SK-N-SH (cell line): ENCODE measurements around the gene ADISSP. TPM values are rescaled to one million over a fixed set of nuclear protein-coding genes. Genes with fewer than 3 reads are reported as not detected.

ENCODE experiments used
- CTCF ChIA-PET: fragments of 300-600, 350-600 bp; formaldehyde crosslinking; extraction: SDS; loops from one replicate; lab custom pipeline; 2021; lab: Yijun Ruan, JAX
- POLR2A ChIA-PET: fragments of 350-600 bp; sonication (Branson Sonifier 250); formaldehyde crosslinking; extraction: SDS; loops from one replicate; lab custom pipeline; 2020; ENCODE audit warnings: antibody characterized with exemption, inconsistent platforms; lab: Yijun Ruan, JAX
- DNase-seq: peaks from one replicate; pipeline ENCODE4 v3.0.0; 2012
- H2AFZ ChIP-seq: fragments of 200-600 bp; sonication (generic); 2 replicates; pipeline ENCODE4 v1.8.1; 2016; ENCODE audit warnings: antibody characterized with exemption, mild to moderate bottlenecking, low read depth
- H3F3A ChIP-seq: fragments of 200-600 bp; sonication (generic); replicated peaks from 2 replicates; pipeline ENCODE3; 2016; ENCODE audit warnings: antibody characterized with exemption, mild to moderate bottlenecking; ENCODE audit not compliant: insufficient read depth
- H3K27ac ChIP-seq, 2 experiments: fragments of 200-500 bp in 1 of 2; fragments of 200-600 bp in 1 of 2; sonication (Bioruptor generic) in 1 of 2; sonication (generic), shearing (Covaris generic) in 1 of 2; 2 replicates each; pipeline versions ENCODE4 v1.5.1 to v1.6.1; 2014 to 2016; ENCODE audit warnings: low read depth in 2 of 2, inconsistent platforms in 1 of 2, low read length in 1 of 2, mild to moderate bottlenecking in 1 of 2, mixed read lengths in 1 of 2
- H3K27me3 ChIP-seq: fragments of 200-600 bp; sonication (generic), shearing (Covaris generic); 2 replicates; pipeline ENCODE4 v1.6.1; 2016; ENCODE audit warnings: mixed run types; ENCODE audit not compliant: insufficient read depth
- H3K36me3 ChIP-seq, 2 experiments: fragments of 200-500 bp in 1 of 2; fragments of 200-600 bp in 1 of 2; sonication (Bioruptor generic) in 1 of 2; sonication (generic) in 1 of 2; replicated peaks in 1 of 2; 2 replicates each; pipeline versions ENCODE3 to v1.5.1; 2014 to 2016; ENCODE audit warnings: low read length in 1 of 2, mild to moderate bottlenecking in 1 of 2; ENCODE audit not compliant: insufficient read depth in 2 of 2, control insufficient read depth in 1 of 2
- H3K4me1 ChIP-seq, 2 experiments: fragments of 200-500 bp in 1 of 2; fragments of 200-600 bp in 1 of 2; sonication (Bioruptor generic) in 1 of 2; sonication (generic), shearing (Covaris generic) in 1 of 2; 2 replicates each; pipeline versions ENCODE4 v1.5.1 to v1.6.1; 2014 to 2016; ENCODE audit warnings: low read depth in 1 of 2, low read length in 1 of 2, mixed run types in 1 of 2; ENCODE audit not compliant: insufficient read depth in 2 of 2, control insufficient read depth in 1 of 2
- H3K4me2 ChIP-seq: fragments of 200-600 bp; sonication (generic), shearing (Covaris generic); 2 replicates; pipeline ENCODE4 v1.6.1; 2017; ENCODE audit warnings: mixed run types
- H3K4me3 ChIP-seq, 2 experiments: fragments of 200-500 bp in 1 of 2; fragments of 200-600 bp in 1 of 2; sonication (Bioruptor generic) in 1 of 2; sonication (generic), shearing (Covaris generic) in 1 of 2; 2 replicates each; pipeline versions ENCODE4 v1.5.1 to v1.8.1; 2014 to 2016; ENCODE audit warnings: low read depth in 2 of 2, inconsistent platforms in 1 of 2, low read length in 1 of 2, mild to moderate bottlenecking in 1 of 2, mixed read lengths in 1 of 2, moderate library complexity in 1 of 2
- H3K79me2 ChIP-seq: fragments of 200-600 bp; sonication (generic); 2 replicates; pipeline ENCODE4 v1.8.1; 2017; ENCODE audit warnings: mild to moderate bottlenecking; ENCODE audit not compliant: insufficient read depth
- H3K9ac ChIP-seq: fragments of 200-600 bp; sonication (generic); 2 replicates; pipeline ENCODE4 v1.6.1; 2017; ENCODE audit warnings: mixed run types
- H3K9me2 ChIP-seq: fragments of 200-600 bp; sonication (generic); 2 replicates; pipeline ENCODE4 v1.6.1; 2017; ENCODE audit warnings: mixed run types
- H3K9me3 ChIP-seq: fragments of 200-600 bp; sonication (generic); 2 replicates; pipeline ENCODE4 v1.6.1; 2017; ENCODE audit warnings: mixed run types, mild to moderate bottlenecking, moderate library complexity
- H4K20me1 ChIP-seq: fragments of 200-600 bp; sonication (generic); 2 replicates; pipeline ENCODE4 v1.6.1; 2017; ENCODE audit warnings: mild to moderate bottlenecking, mixed run types; ENCODE audit not compliant: insufficient read depth
- CHD2 ChIP-seq: fragments of 150-350 bp; IDR thresholded peaks from 2 replicates; pipeline ENCODE4 v1.6.1; 2018; ENCODE audit warnings: low read length; ENCODE audit not compliant: partially characterized antibody
- CTCF ChIP-seq: fragments of 200-600 bp; sonication (generic); IDR thresholded peaks from 2 replicates; pipeline ENCODE4 v1.6.1; 2017; ENCODE audit warnings: antibody characterized with exemption, mild to moderate bottlenecking, moderate library complexity
- ELF1 ChIP-seq: IDR thresholded peaks from 2 replicates; pipeline ENCODE4 v1.4.0; 2012
- EP300 ChIP-seq, 2 experiments: IDR thresholded peaks; 2 replicates each; pipeline versions ENCODE4 v1.4.0 to v1.6.1; 2012; ENCODE audit warnings: borderline replicate concordance in 1 of 2, low read depth in 1 of 2, low read length in 1 of 2
- EZH2phosphoT487 ChIP-seq: fragments of 200-600 bp; sonication (generic); IDR thresholded peaks from 2 replicates; pipeline ENCODE4 v1.6.1; 2017; ENCODE audit warnings: low read depth, mixed run types, mild to moderate bottlenecking, antibody characterized with exemption, moderate library complexity, borderline replicate concordance
- GABPA ChIP-seq: IDR thresholded peaks from 2 replicates; pipeline ENCODE4 v1.4.0; 2012; ENCODE audit warnings: low read depth, mild to moderate bottlenecking
- IRF3 ChIP-seq: fragments of 150-350 bp; IDR thresholded peaks from 2 replicates; pipeline ENCODE4 v1.6.1; 2016; ENCODE audit warnings: mild to moderate bottlenecking, low read depth, low read length
- JUND ChIP-seq: IDR thresholded peaks from 2 replicates; pipeline ENCODE4 v1.4.0; 2012
- MAX ChIP-seq: IDR thresholded peaks from 2 replicates; pipeline ENCODE4 v1.4.0; 2012; ENCODE audit warnings: low read depth
- MEF2A ChIP-seq: IDR thresholded peaks from 2 replicates; pipeline ENCODE4 v1.4.0; 2012; ENCODE audit warnings: low read depth, borderline replicate concordance
- NFIC ChIP-seq: IDR thresholded peaks from 2 replicates; pipeline ENCODE4 v1.4.0; 2012; ENCODE audit warnings: borderline replicate concordance
- POLR2AphosphoS5 ChIP-seq: IDR thresholded peaks from 2 replicates; pipeline ENCODE4 v1.6.1; 2012; ENCODE audit warnings: low read depth, low read length
- RCOR1 ChIP-seq: fragments of 150-350 bp; IDR thresholded peaks from 2 replicates; pipeline ENCODE4 v1.6.1; 2017; ENCODE audit warnings: antibody characterized with exemption, low read length
- RFX5 ChIP-seq: IDR thresholded peaks from 2 replicates; pipeline ENCODE4 v1.6.1; 2012; ENCODE audit warnings: mild to moderate bottlenecking, improper control_type of control experiment, low read length
- RXRA ChIP-seq: IDR thresholded peaks from 2 replicates; pipeline ENCODE4 v1.4.0; 2012; ENCODE audit warnings: low read depth, mild to moderate bottlenecking, borderline replicate concordance
- SIN3A ChIP-seq: IDR thresholded peaks from 2 replicates; pipeline ENCODE4 v1.6.1; 2012; ENCODE audit warnings: low read depth, mild to moderate bottlenecking, low read length, moderate library complexity, borderline replicate concordance
- SMC3 ChIP-seq: IDR thresholded peaks from 2 replicates; pipeline ENCODE4 v1.6.1; 2012; ENCODE audit warnings: low read depth, low read length, improper control_type of control experiment
- TAF1 ChIP-seq: IDR thresholded peaks from 2 replicates; pipeline ENCODE4 v1.6.1; 2012; ENCODE audit warnings: low read depth, mild to moderate bottlenecking, low read length, moderate library complexity, borderline replicate concordance
- TCF12 ChIP-seq: IDR thresholded peaks from 2 replicates; pipeline ENCODE4 v1.4.0; 2012
- USF1 ChIP-seq: IDR thresholded peaks from 2 replicates; pipeline ENCODE4 v1.4.0; 2012; ENCODE audit warnings: low read depth, borderline replicate concordance
- USF2 ChIP-seq: fragments of 150-350 bp; IDR thresholded peaks from 2 replicates; pipeline ENCODE4 v1.6.1; 2017; ENCODE audit warnings: antibody characterized with exemption, low read length, low read depth, borderline replicate concordance
- YY1 ChIP-seq: IDR thresholded peaks from 2 replicates; pipeline ENCODE4 v1.4.0; 2012; ENCODE audit warnings: low read depth, mild to moderate bottlenecking
- WGBS: methylation state at CpG from one replicate; pipeline ENCODE4 v1.1.6; 2017; ENCODE audit warnings: low lambda C conversion rate; 5-methylcytosine and 5-hydroxymethylcytosine counted together
- polyA plus RNA-seq, 3 experiments: library from polyadenylated mRNA; depleted of rRNA; stranded (reverse); fragments of >200 nt; gene quantifications; 2 replicates each; pipeline ENCODE4 v1.2.3, GENCODE V29; 2012

ADISSP gene
- polyA plus RNA-seq, 1 of the 3 experiments (the other 2 are of a cell fraction): 73.9 TPM

- 60% methylated on average over 4 of the region's 4 CpGs for WGBS
- POLR2A ChIA-PET: interaction anchor here (0.7 kb wide), 1 partner anchor 385 kb away, joined by 3 read pairs; no protein-coding TSS in a partner anchor
- H3K27me3 ChIP-seq: peaks cover 6% of the 10 kb centered on the region; the same call in 1 of the 2 replicates
Measured at GRCh38 chr20:3735768-3736167, 31.8 kb downstream of the ADISSP start.

GRCh38 chr20:3734111-3734843 lies 33.3 kb downstream of the ADISSP start:
- ChIA-PET CTCF (no interaction called here), POLR2A (no interaction called here)
- Histone ChIP-seq H3K9me3 (no peaks in the 10 kb centered on the region), H3K27ac (no peak overlapping the region), H4K20me1 (no peaks in the 10 kb centered on the region), H3K9me2 (no peaks in the 10 kb centered on the region), H3K36me3 (no peaks in the 10 kb centered on the region), H2AFZ (no peak overlapping the region), H3K4me1 (peaks cover 0 to 2% of the 10 kb centered on the region in 2 experiments; a peak in 1 of 4 replicates), H3K9ac (no peak overlapping the region), H3F3A (no peaks in the 10 kb centered on the region), H3K4me2 (no peak overlapping the region), H3K79me2 (no peaks in the 10 kb centered on the region), H3K4me3 (no peak overlapping the region), H3K27me3 (peaks cover 6% of the 10 kb centered on the region; the same call in 1 of the 2 replicates)
- no peak for DNase-seq
- WGBS: 79% methylated on average over 11 of the region's 12 CpGs
- TF ChIP-seq GABPA (no peak), TCF12 (no peak), TAF1 (no peak), RXRA (no peak), IRF3 (no peak), SMC3 (no peak), SIN3A (no peak), YY1 (no peak), USF1 (no peak), RCOR1 (no peak), EP300 (IDR thresholded peaks at IDR 0.05; ENCODE audit: borderline replicate concordance in 1 of 2, low read depth in 1 of 2, low read length in 1 of 2) (no peak), NFIC (no peak), CTCF (no peak), JUND (no peak), MAX (no peak), USF2 (no peak), ELF1 (no peak)

More at GRCh38 chr20:3735768-3736167, 31.8 kb downstream of the ADISSP start:
- no peaks in the 10 kb centered on the region for H3K79me2 ChIP-seq
- H3K9me3 ChIP-seq: no peaks in the 10 kb centered on the region
- no peaks in the 10 kb centered on the region for H4K20me1 ChIP-seq
- no peak overlapping the region for H3K4me2 ChIP-seq
- H3K4me3 ChIP-seq: no peak overlapping the region
- no peaks in the 10 kb centered on the region for H3F3A ChIP-seq
- no peak for DNase-seq
- no peaks in the 10 kb centered on the region for H3K9me2 ChIP-seq
- no peak overlapping the region for H2AFZ ChIP-seq
- H3K4me1 ChIP-seq: peaks cover 0 to 14% of the 10 kb centered on the region in 2 experiments; a peak in 1 of 4 replicates
- no peak overlapping the region for H3K9ac ChIP-seq
- CTCF ChIA-PET: interaction anchor here (0.8 to 2.6 kb wide), 6 partner anchors 12 to 59 kb away, joined by 3 to 12 read pairs (median 6); no protein-coding TSS in a partner anchor
- no peak for TF ChIP-seq POLR2AphosphoS5
- TF ChIP-seq MEF2A: no peak
- no peak for TF ChIP-seq RCOR1
- no peak for TF ChIP-seq ELF1
- TF ChIP-seq EZH2phosphoT487: no peak
- TF ChIP-seq CHD2: no peak
- no peak for TF ChIP-seq RXRA
- TF ChIP-seq NFIC: no peak
- TF ChIP-seq SMC3: no peak
- TF ChIP-seq RFX5: no peak
- no peaks in the 10 kb centered on the region for H3K36me3 ChIP-seq
- no peak overlapping the region for H3K27ac ChIP-seq
